PC-3 (cell line): ENCODE data around the gene SPTA1.

ENCODE experiments used
- CTCF ChIP-seq: fragments of 300-600 bp; sonication (generic); conservative IDR thresholded peaks from 2 replicates; pipeline ENCODE4 v1.5.1; 2017; ENCODE audit warnings: antibody characterized with exemption, low read depth, mild to moderate bottlenecking, low read length
- EZH2 ChIP-seq: fragments of 300-600 bp; sonication (generic); IDR thresholded peaks from one replicate; pipeline ENCODE4 v1.6.1; 2017; ENCODE audit warnings: antibody characterized with exemption, mild to moderate bottlenecking, low read length; ENCODE audit not compliant: unreplicated experiment
- EZH2phosphoT487 ChIP-seq: fragments of 300-600 bp; sonication (generic); IDR thresholded peaks from 2 replicates; pipeline ENCODE4 v1.6.1; 2018; ENCODE audit warnings: mild to moderate bottlenecking, antibody characterized with exemption, low read length, borderline replicate concordance

GRCh38 chr1:158607296-158607695, 79.2 kb downstream of the SPTA1 start:
- TF ChIP-seq CTCF (no peak), EZH2 (no peak), EZH2phosphoT487 (no peak)
